GM18868 (cell line): Measurements from ENCODE around the gene EPHA6.
"Not testable (repeated sequence)": the region's sequence is repeated elsewhere in the genome, so short reads cannot be mapped to it uniquely, and the experiment has no call there.

Source experiments
- ATAC-seq: cut with Tn5 transposase; IDR thresholded peaks from one replicate; pipeline ENCODE4 v1.9.1; 2021; ENCODE audit warnings: mild to moderate bottlenecking, moderate library complexity; ENCODE audit not compliant: unreplicated experiment

Gene EPHA6

GRCh38 chr3:96900566-96900965 is 86.2 kb downstream of the EPHA6 start:
- ATAC-seq = no peak

GRCh38 chr3:96915445-96915844 is 101.1 kb downstream of the EPHA6 start:
- no peak for ATAC-seq

- no peak for ATAC-seq
Measured at GRCh38 chr3:96931119-96931862, 116.9 kb downstream of the EPHA6 start.

- ATAC-seq = not testable (repeated sequence)
Measured at GRCh38 chr3:96942131-96942530, 127.7 kb downstream of the EPHA6 start.

GRCh38 chr3:96958856-96959255 is 144.5 kb downstream of the EPHA6 start:
- no peak for ATAC-seq

GRCh38 chr3:96959474-96959873 is 145.1 kb downstream of the EPHA6 start:
- no peak for ATAC-seq

GRCh38 chr3:96959901-96960641 is 145.7 kb downstream of the EPHA6 start:
- no peak for ATAC-seq

- ATAC-seq = no peak
Measured at GRCh38 chr3:96960661-96961330, 146.4 kb downstream of the EPHA6 start.

- ATAC-seq = no peak
Measured at GRCh38 chr3:96961576-96961975, 147.2 kb downstream of the EPHA6 start.

- no peak for ATAC-seq
Measured at GRCh38 chr3:96966181-96966929, 152.0 kb downstream of the EPHA6 start.

GRCh38 chr3:96970211-96970610 is 155.8 kb downstream of the EPHA6 start:
- no peak for ATAC-seq

- no peak for ATAC-seq
Measured at GRCh38 chr3:96977671-96978070, 163.3 kb downstream of the EPHA6 start.

GRCh38 chr3:96983716-96984115 is 169.3 kb downstream of the EPHA6 start:
- ATAC-seq = not testable (repeated sequence)

- no peak for ATAC-seq
Measured at GRCh38 chr3:96986241-96986640, 171.8 kb downstream of the EPHA6 start.

- no peak for ATAC-seq
Measured at GRCh38 chr3:96991231-96991630, 176.8 kb downstream of the EPHA6 start.

GRCh38 chr3:96991800-96992365 is 177.5 kb downstream of the EPHA6 start:
- no peak for ATAC-seq

GRCh38 chr3:96994988-96995387 is 180.6 kb downstream of the EPHA6 start:
- no peak for ATAC-seq

GRCh38 chr3:96996009-96996408 is 181.6 kb downstream of the EPHA6 start:
- no peak for ATAC-seq

- ATAC-seq = no peak
Measured at GRCh38 chr3:97001611-97002010, 187.2 kb downstream of the EPHA6 start.

GRCh38 chr3:97009427-97010019 is 195.1 kb downstream of the EPHA6 start:
- ATAC-seq = no peak
